ENCODE results near the gene MRPS6. TPM values are rescaled to one million over a fixed set of nuclear protein-coding genes. Genes with fewer than 3 reads are reported as not detected.

MRPS6 gene
- total and polyA plus RNA-seq, 2 of the 13 experiments (the other 11 are each of a cell fraction or from before 2014, with no cell fraction given): 14.2 to 26.9 TPM

GRCh38 chr21:34183331-34183928, 110.1 kb downstream of the MRPS6 start (continued):
- peak; percentile 79 for TF ChIP-seq TBX2 (CRISPR knock-in tag; IDR thresholded peaks at IDR 0.05; ENCODE audit: borderline replicate concordance)
- TF ChIP-seq ZSCAN20 (CRISPR knock-in tag; IDR thresholded peaks at IDR 0.05; ENCODE audit: borderline replicate concordance): no peak
- no peak for TF ChIP-seq LCORL (IDR thresholded peaks at IDR 0.05)
- TF ChIP-seq LCORL (CRISPR knock-in tag; IDR thresholded peaks at IDR 0.05): no peak
- TF ChIP-seq ZNF747 (CRISPR knock-in tag; IDR thresholded peaks at IDR 0.05; ENCODE audit: borderline replicate concordance): no peak
- TF ChIP-seq U2AF2 (IDR thresholded peaks at IDR 0.05; ENCODE audit: low read depth, low read length): no peak
- no peak for TF ChIP-seq CAMTA2 (CRISPR knock-in tag; IDR thresholded peaks at IDR 0.05; ENCODE audit: borderline replicate concordance)
- peak; percentile 37; the same call in 1 of the 2 replicates for TF ChIP-seq ZNF792 (CRISPR knock-in tag; IDR thresholded peaks at IDR 0.05)
- TF ChIP-seq SAP130 (CRISPR knock-in tag; IDR thresholded peaks at IDR 0.05; ENCODE audit: low read depth): 0 out of 2 replicates have a peak, but pooled peaks have one; percentile 13
- no peak for TF ChIP-seq PRDM4 (CRISPR knock-in tag; IDR thresholded peaks at IDR 0.05; ENCODE audit: borderline replicate concordance)
- TF ChIP-seq ZNF629 (CRISPR knock-in tag; conservative IDR thresholded peaks at IDR 0.05): peak; percentile 65
- no peak for TF ChIP-seq SNRNP70 (IDR thresholded peaks at IDR 0.05; ENCODE audit: low read depth, low read length)
- no peak for TF ChIP-seq ZNF564 (CRISPR knock-in tag; IDR thresholded peaks at IDR 0.05)
- no peak for TF ChIP-seq MEIS1 (CRISPR knock-in tag; IDR thresholded peaks at IDR 0.05; ENCODE audit: borderline replicate concordance)
- no peak for TF ChIP-seq RORA (CRISPR knock-in tag; IDR thresholded peaks at IDR 0.05)
- no peak for TF ChIP-seq MXD4 (CRISPR knock-in tag; IDR thresholded peaks at IDR 0.05)
- TF ChIP-seq BCL6 (CRISPR knock-in tag; IDR thresholded peaks at IDR 0.05): no peak
- TF ChIP-seq SAFB2 (CRISPR knock-in tag; IDR thresholded peaks at IDR 0.05; ENCODE audit: borderline replicate concordance, low read depth): no peak
- no peak for TF ChIP-seq KDM5B (CRISPR knock-in tag; IDR thresholded peaks at IDR 0.05; ENCODE audit: borderline replicate concordance)
- no peak for TF ChIP-seq ATM (IDR thresholded peaks at IDR 0.05; ENCODE audit: borderline replicate concordance)
- no peak for TF ChIP-seq ZNF362 (CRISPR knock-in tag; IDR thresholded peaks at IDR 0.05; ENCODE audit: borderline replicate concordance)
- TF ChIP-seq ZSCAN21 (CRISPR knock-in tag; IDR thresholded peaks at IDR 0.05; ENCODE audit: borderline replicate concordance): no peak
- TF ChIP-seq ARNT (IDR thresholded peaks at IDR 0.05): no peak
- TF ChIP-seq CTCF (CRISPR knock-in tag; IDR thresholded peaks at IDR 0.05): no peak
- no peak for TF ChIP-seq CBX2 (IDR thresholded peaks at IDR 0.05; ENCODE audit: low read depth, low read length)
- TF ChIP-seq CBX2 (CRISPR knock-in tag; IDR thresholded peaks at IDR 0.05; ENCODE audit: low read depth): no peak
- no peak for TF ChIP-seq THAP7 (CRISPR knock-in tag; IDR thresholded peaks at IDR 0.05)

All from HepG2 (cell line).